Naive thymus-derived CD4-positive, alpha-beta T cell (primary cell): Measurements from ENCODE around the gene CYBRD1. TPM values are rescaled to one million over a fixed set of nuclear protein-coding genes. Genes with fewer than 3 reads are reported as not detected.

Experiments used
- ATAC-seq: fragments of 150-1000 bp; cut with Tn5 transposase; 2 replicates; pipeline ENCODE4 v1.10.0; 2021; ENCODE audit warnings: mild to moderate bottlenecking, moderate library complexity
- CTCF ChIA-PET: fragments of 350-600 bp; sonication (Branson Sonifier 250); formaldehyde crosslinking; loops from one replicate; lab custom pipeline; 2021; ENCODE audit warnings: antibody characterized with exemption; lab: Charles Lee
- POLR2A ChIA-PET: fragments of 350-600 bp; sonication (Branson Sonifier 250); formaldehyde crosslinking; loops from one replicate; lab custom pipeline; 2021; ENCODE audit warnings: antibody characterized with exemption, inconsistent platforms; lab: Charles Lee
- DNase-seq, 9 donors: peaks; one replicate each; pipeline versions ENCODE4 v3.0.0 to v3.0.0-alpha.2; 2020 to 2022; ENCODE audit warnings: mixed read lengths in 1 of 9
- H3K27ac ChIP-seq: one replicate; pipeline ENCODE4 v1.7.0; 2013; ENCODE audit warnings: mild to moderate bottlenecking, low read depth, low read length, moderate library complexity
- H3K27me3 ChIP-seq, 2 donors: one replicate each; pipeline ENCODE4 v1.7.0; 2013; ENCODE audit warnings: low read length in 2 of 2, mild to moderate bottlenecking in 2 of 2, moderate library complexity in 2 of 2; ENCODE audit not compliant: control insufficient read depth in 2 of 2, insufficient read depth in 2 of 2
- H3K36me3 ChIP-seq, 3 experiments: 1 replicate in 2 of 3; 2 replicates in 1 of 3; pipeline ENCODE4 v1.7.0; 2013; ENCODE audit warnings: low read length in 3 of 3, mild to moderate bottlenecking in 3 of 3, moderate library complexity in 1 of 3; ENCODE audit not compliant: insufficient read depth in 3 of 3, control insufficient read depth in 2 of 3
- H3K4me1 ChIP-seq, 2 donors: one replicate each; pipeline ENCODE4 v1.7.0; 2013; ENCODE audit warnings: low read length in 2 of 2, mild to moderate bottlenecking in 2 of 2, moderate library complexity in 1 of 2; ENCODE audit not compliant: control insufficient read depth in 2 of 2, insufficient read depth in 2 of 2
- H3K4me3 ChIP-seq: 2 replicates; pipeline ENCODE4 v1.7.0; 2013; ENCODE audit warnings: mild to moderate bottlenecking, low read length
- H3K9me3 ChIP-seq, 3 experiments: 1 replicate in 2 of 3; 2 replicates in 1 of 3; pipeline ENCODE4 v1.7.0; 2013; ENCODE audit warnings: low read length in 3 of 3; ENCODE audit not compliant: control insufficient read depth in 2 of 3
- H3K27ac Mint-ChIP-seq, 9 donors: one replicate each; pipeline ENCODE4 v1.8.0; 2020 to 2022; ENCODE audit warnings: mixed read lengths in 9 of 9, mild to moderate bottlenecking in 8 of 9, moderate library complexity in 5 of 9, inconsistent platforms in 2 of 9
- H3K27me3 Mint-ChIP-seq, 5 donors: one replicate each; pipeline ENCODE4 v1.8.0; 2021 to 2022; ENCODE audit warnings: mixed read lengths in 5 of 5, mild to moderate bottlenecking in 1 of 5
- H3K36me3 Mint-ChIP-seq, 5 donors: one replicate each; pipeline ENCODE4 v1.8.0; 2020 to 2022; ENCODE audit warnings: mixed read lengths in 5 of 5, mild to moderate bottlenecking in 3 of 5, inconsistent platforms in 1 of 5
- H3K4me1 Mint-ChIP-seq, 7 donors: one replicate each; pipeline ENCODE4 v1.8.0; 2020 to 2022; ENCODE audit warnings: mixed read lengths in 7 of 7, mild to moderate bottlenecking in 3 of 7, inconsistent platforms in 1 of 7
- H3K4me3 Mint-ChIP-seq, 10 donors: one replicate each; pipeline ENCODE4 v1.8.0; 2020 to 2022; ENCODE audit warnings: mild to moderate bottlenecking in 10 of 10, mixed read lengths in 10 of 10, moderate library complexity in 6 of 10, inconsistent platforms in 2 of 10
- H3K9me3 Mint-ChIP-seq, 11 donors: one replicate each; pipeline ENCODE4 v1.8.0; 2020 to 2022; ENCODE audit warnings: mixed read lengths in 11 of 11, mild to moderate bottlenecking in 4 of 11, inconsistent platforms in 1 of 11, moderate library complexity in 1 of 11
- intact Hi-C, 2 donors: fragments of 100-400 bp; cut with micrococcal nuclease; formaldehyde crosslinking; loops; one replicate each; pipeline ENCODE4 v1.15.1; 2023
- polyA plus RNA-seq, 2 donors: library from polyadenylated mRNA; unstranded; fragments of 300-500 nt; fragmentation: Illumina TruSeq; gene quantifications; one replicate each; pipeline ENCODE4 v1.2.3, GENCODE V29; 2021
- total RNA-seq, 6 experiments: library from RNA in 5 of 6; stranded (reverse) in 5 of 6; gene quantifications; 1 replicate in 5 of 6; 2 replicates in 1 of 6; pipeline ENCODE4 v1.2.3 and lab custom pipeline; 2021 to 2026

The CYBRD1 gene
- total and polyA plus RNA-seq, 7 experiments from 2014 or later: 0.12 to 11.1 (median 1.2) TPM; not detected in 1

GRCh38 chr2:171545086-171545485 lies 22.8 kb downstream of the CYBRD1 start:
- Mint-ChIP-seq H3K36me3 (no peaks in the 10 kb centered on the region), H3K27ac (no peak overlapping the region), H3K27me3 (peaks cover 5 to 15% (median 9%) of the 10 kb centered on the region in 5 donors), H3K9me3 (no peaks in the 10 kb centered on the region), H3K4me1 (peaks cover 0 to 6% (median 0%) of the 10 kb centered on the region in 7 donors), H3K4me3 (no peak overlapping the region)
- no peaks in the 10 kb centered on the region for H3K36me3 ChIP-seq
- H3K27me3 ChIP-seq: no peaks in the 10 kb centered on the region
- ChIA-PET CTCF (no interaction called here), POLR2A (no interaction called here)
- DNase-seq: no peak
- ATAC-seq: no peak
- H3K27ac ChIP-seq: no peak overlapping the region
- H3K4me1 ChIP-seq: no peaks in the 10 kb centered on the region
- H3K4me3 ChIP-seq: no peak overlapping the region
- H3K9me3 ChIP-seq: no peaks in the 10 kb centered on the region
- intact Hi-C loops: no loop called here

DNA sequence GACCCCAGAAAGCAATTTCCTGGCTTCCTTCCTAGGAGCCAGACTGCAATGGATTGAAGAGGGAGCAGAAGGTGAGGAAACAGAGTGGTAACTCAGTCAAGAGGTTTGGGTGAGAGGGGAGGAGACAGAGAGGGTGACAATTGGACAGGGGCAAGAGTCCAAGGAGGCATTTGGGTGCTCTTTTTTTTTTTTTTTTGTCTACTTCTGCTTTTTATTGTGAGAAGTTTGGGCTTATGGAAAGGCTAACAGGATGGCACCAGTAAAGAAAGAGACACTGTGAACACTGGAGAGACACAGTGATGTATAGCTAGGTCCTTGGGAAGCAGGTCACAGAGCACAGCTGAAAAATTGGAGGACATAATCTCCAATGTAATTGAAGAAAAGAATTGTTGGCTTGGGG lies 25.0 kb downstream of the CYBRD1 start:
- H3K36me3 ChIP-seq: no peaks in the 10 kb centered on the region
- ChIA-PET POLR2A (no interaction called here), CTCF (no interaction called here)
- intact Hi-C loops: no loop called here
- ATAC-seq (no peak), DNase-seq (no peak)
- no peaks in the 10 kb centered on the region for H3K4me1 ChIP-seq
- Mint-ChIP-seq H3K4me1 (peaks cover 0 to 6% (median 0%) of the 10 kb centered on the region in 7 donors), H3K9me3 (no peaks in the 10 kb centered on the region), H3K27me3 (peaks cover 0 to 13% (median 6%) of the 10 kb centered on the region in 5 donors), H3K36me3 (no peaks in the 10 kb centered on the region), H3K27ac (no peak overlapping the region), H3K4me3 (no peak overlapping the region)
- no peaks in the 10 kb centered on the region for H3K9me3 ChIP-seq
- H3K27ac ChIP-seq: no peak overlapping the region
- no peak overlapping the region for H3K4me3 ChIP-seq
- H3K27me3 ChIP-seq: no peaks in the 10 kb centered on the region

DNA sequence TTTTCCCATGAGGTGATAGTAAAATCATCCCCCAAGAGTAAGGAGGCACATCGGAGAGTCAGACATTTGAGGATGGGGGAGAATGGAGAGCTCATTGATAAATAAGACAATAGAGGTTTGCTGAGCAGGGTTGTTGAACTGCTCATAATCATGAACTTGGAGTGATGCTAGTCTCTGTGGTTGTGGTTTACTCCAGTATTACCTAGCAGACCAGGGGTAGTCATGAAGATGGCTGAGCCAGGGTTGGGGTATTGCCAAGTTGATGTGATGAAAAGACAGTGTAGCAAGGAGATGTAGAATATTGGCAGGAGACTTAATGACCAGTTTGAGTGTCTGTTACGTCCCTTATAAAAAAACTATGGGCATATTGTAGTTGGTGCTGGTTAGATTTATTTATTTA lies 25.4 kb downstream of the CYBRD1 start:
- CTCF ChIA-PET: no interaction called here
- H3K4me3 ChIP-seq: no peak overlapping the region
- H3K27me3 ChIP-seq: no peaks in the 10 kb centered on the region
- H3K27me3 Mint-ChIP-seq: peaks cover 0 to 16% (median 7%) of the 10 kb centered on the region in 5 donors
- no peak overlapping the region for H3K4me3 Mint-ChIP-seq
- H3K27ac ChIP-seq: no peak overlapping the region
- no peaks in the 10 kb centered on the region for H3K4me1 ChIP-seq
- no peaks in the 10 kb centered on the region for H3K36me3 ChIP-seq
- H3K9me3 Mint-ChIP-seq: no peaks in the 10 kb centered on the region
- POLR2A ChIA-PET: no interaction called here
- ATAC-seq (no peak), DNase-seq (no peak)
- H3K36me3 Mint-ChIP-seq: no peaks in the 10 kb centered on the region
- H3K9me3 ChIP-seq: no peaks in the 10 kb centered on the region
- H3K4me1 Mint-ChIP-seq: peaks cover 0 to 6% (median 0%) of the 10 kb centered on the region in 7 donors
- no peak overlapping the region for H3K27ac Mint-ChIP-seq
- intact Hi-C loops: no loop called here

- Mint-ChIP-seq H3K4me1 (peaks cover 0 to 6% (median 0%) of the 10 kb centered on the region in 7 donors), H3K36me3 (no peaks in the 10 kb centered on the region), H3K9me3 (no peaks in the 10 kb centered on the region), H3K4me3 (no peak overlapping the region), H3K27me3 (peaks cover 0 to 12% (median 6%) of the 10 kb centered on the region in 5 donors), H3K27ac (no peak overlapping the region)
- ChIA-PET POLR2A (no interaction called here), CTCF (no interaction called here)
- Histone ChIP-seq H3K4me3 (no peak overlapping the region), H3K4me1 (no peaks in the 10 kb centered on the region), H3K27me3 (no peaks in the 10 kb centered on the region), H3K27ac (no peak overlapping the region), H3K9me3 (no peaks in the 10 kb centered on the region), H3K36me3 (no peaks in the 10 kb centered on the region)
- intact Hi-C loops: no loop called here
- ATAC-seq: no peak
- no peak for DNase-seq
These were observed 28.3 kb downstream of the CYBRD1 start for GRCh38 chr2:171550613-171551012.

DNA sequence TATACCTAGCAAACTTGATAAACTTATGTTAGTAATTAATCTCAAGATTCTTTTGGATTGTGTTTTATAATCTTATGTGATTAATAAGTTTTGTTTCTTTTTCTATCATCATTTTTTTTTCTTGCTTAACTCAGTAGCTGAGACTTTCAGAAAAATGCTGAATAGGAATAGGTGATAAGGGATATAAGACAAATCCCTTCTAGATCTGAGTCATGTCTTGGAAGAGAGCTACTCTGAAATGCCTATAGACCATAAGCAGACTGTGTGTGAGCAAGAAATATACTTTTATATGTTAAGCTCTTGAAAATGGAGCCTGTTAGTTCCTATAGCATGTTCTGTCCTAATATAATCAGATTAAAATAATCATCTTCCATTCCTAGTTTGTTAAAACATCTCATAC lies 29.6 kb downstream of the CYBRD1 start:
- intact Hi-C loops: no loop called here
- ChIA-PET POLR2A (no interaction called here), CTCF (no interaction called here)
- H3K27me3 Mint-ChIP-seq: peaks cover 0 to 17% (median 6%) of the 10 kb centered on the region in 5 donors
- H3K9me3 ChIP-seq: no peaks in the 10 kb centered on the region
- no peak overlapping the region for H3K4me3 Mint-ChIP-seq
- H3K36me3 ChIP-seq: no peaks in the 10 kb centered on the region
- no peaks in the 10 kb centered on the region for H3K36me3 Mint-ChIP-seq
- H3K9me3 Mint-ChIP-seq: no peaks in the 10 kb centered on the region
- peak overlapping the region in 1 of 9 donors; percentile 5 for H3K27ac Mint-ChIP-seq
- DNase-seq (no peak), ATAC-seq (no peak)
- peaks cover 0 to 3% (median 0%) of the 10 kb centered on the region in 7 donors for H3K4me1 Mint-ChIP-seq
- H3K27me3 ChIP-seq: no peaks in the 10 kb centered on the region
- no peak overlapping the region for H3K27ac ChIP-seq
- H3K4me3 ChIP-seq: no peak overlapping the region
- H3K4me1 ChIP-seq: no peaks in the 10 kb centered on the region

DNA sequence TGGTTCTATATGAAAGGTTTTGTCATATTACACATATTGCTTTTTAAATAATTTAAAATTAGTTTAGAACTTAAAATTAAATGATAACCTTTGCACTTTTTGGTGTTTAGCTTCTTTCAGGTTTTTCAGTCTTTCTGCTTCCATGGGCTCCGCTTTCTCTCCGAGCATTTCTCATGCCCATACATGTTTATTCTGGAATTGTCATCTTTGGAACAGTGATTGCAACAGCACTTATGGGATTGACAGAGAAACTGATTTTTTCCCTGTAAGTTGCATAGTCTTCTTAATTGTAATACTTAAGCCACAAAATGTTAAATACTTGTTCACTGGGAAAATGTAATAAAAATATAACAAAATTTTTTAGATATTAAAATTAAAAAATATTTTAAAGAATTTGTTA lies 31.0 kb downstream of the CYBRD1 start:
- no peaks in the 10 kb centered on the region for H3K36me3 ChIP-seq
- H3K9me3 ChIP-seq: no peaks in the 10 kb centered on the region
- H3K27me3 Mint-ChIP-seq: peaks cover 0 to 17% (median 6%) of the 10 kb centered on the region in 5 donors
- intact Hi-C loops: no loop called here
- H3K4me3 Mint-ChIP-seq: no peak overlapping the region
- ChIA-PET POLR2A (no interaction called here), CTCF (no interaction called here)
- H3K4me3 ChIP-seq: no peak overlapping the region
- H3K9me3 Mint-ChIP-seq: no peaks in the 10 kb centered on the region
- H3K4me1 Mint-ChIP-seq: peaks cover 0 to 5% (median 0%) of the 10 kb centered on the region in 7 donors
- ATAC-seq: no peak
- no peaks in the 10 kb centered on the region for H3K4me1 ChIP-seq
- H3K36me3 Mint-ChIP-seq: no peaks in the 10 kb centered on the region
- H3K27me3 ChIP-seq: no peaks in the 10 kb centered on the region
- no peak overlapping the region for H3K27ac ChIP-seq
- no peak overlapping the region for H3K27ac Mint-ChIP-seq
- no peak for DNase-seq

- no peaks in the 10 kb centered on the region for H3K9me3 Mint-ChIP-seq
- DNase-seq (no peak), ATAC-seq (peak; percentile 31)
- Histone ChIP-seq H3K36me3 (no peaks in the 10 kb centered on the region), H3K4me1 (no peaks in the 10 kb centered on the region), H3K27me3 (no peaks in the 10 kb centered on the region), H3K4me3 (no peak overlapping the region), H3K9me3 (no peaks in the 10 kb centered on the region), H3K27ac (no peak overlapping the region)
- H3K4me1 Mint-ChIP-seq: peaks cover 0 to 5% (median 0%) of the 10 kb centered on the region in 7 donors
- no peak overlapping the region for H3K4me3 Mint-ChIP-seq
- intact Hi-C loops: no loop called here
- H3K27me3 Mint-ChIP-seq: peaks cover 5 to 21% (median 11%) of the 10 kb centered on the region in 5 donors
- ChIA-PET CTCF (no interaction called here), POLR2A (no interaction called here)
- no peak overlapping the region for H3K27ac Mint-ChIP-seq
- H3K36me3 Mint-ChIP-seq: no peaks in the 10 kb centered on the region
These were observed 31.6 kb downstream of the CYBRD1 start for GRCh38 chr2:171553858-171554257.
